IPS-NIHi7 (cell line): ENCODE results near the gene BANP.

Source experiments
- DNase-seq: peaks from one replicate; pipeline ENCODE4 v3.0.0; 2012; ENCODE audit warnings: mixed read lengths; ENCODE audit errors: extremely low spot score

BANP gene

DNA sequence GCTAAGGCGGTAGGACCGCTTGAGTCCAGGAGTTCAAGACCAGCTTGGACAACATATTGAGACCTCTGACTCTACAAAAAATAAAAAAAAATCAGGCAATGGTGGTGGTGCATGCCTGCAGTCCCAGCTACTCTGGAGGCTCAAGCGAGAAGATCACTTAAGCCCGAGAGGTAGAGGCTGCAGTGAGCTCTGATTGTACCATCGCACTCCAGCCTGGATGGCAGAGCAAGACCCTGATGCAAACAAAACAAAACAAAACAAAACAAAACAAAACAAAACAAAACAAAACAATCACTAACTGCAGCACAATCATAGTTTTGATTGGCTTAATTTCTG lies 2.5 kb upstream of the BANP start:
- DNase-seq, result no peak

GRCh38 chr16:87949071-87949744 lies 2.0 kb upstream of the BANP start:
- DNase-seq, result no peak

DNA sequence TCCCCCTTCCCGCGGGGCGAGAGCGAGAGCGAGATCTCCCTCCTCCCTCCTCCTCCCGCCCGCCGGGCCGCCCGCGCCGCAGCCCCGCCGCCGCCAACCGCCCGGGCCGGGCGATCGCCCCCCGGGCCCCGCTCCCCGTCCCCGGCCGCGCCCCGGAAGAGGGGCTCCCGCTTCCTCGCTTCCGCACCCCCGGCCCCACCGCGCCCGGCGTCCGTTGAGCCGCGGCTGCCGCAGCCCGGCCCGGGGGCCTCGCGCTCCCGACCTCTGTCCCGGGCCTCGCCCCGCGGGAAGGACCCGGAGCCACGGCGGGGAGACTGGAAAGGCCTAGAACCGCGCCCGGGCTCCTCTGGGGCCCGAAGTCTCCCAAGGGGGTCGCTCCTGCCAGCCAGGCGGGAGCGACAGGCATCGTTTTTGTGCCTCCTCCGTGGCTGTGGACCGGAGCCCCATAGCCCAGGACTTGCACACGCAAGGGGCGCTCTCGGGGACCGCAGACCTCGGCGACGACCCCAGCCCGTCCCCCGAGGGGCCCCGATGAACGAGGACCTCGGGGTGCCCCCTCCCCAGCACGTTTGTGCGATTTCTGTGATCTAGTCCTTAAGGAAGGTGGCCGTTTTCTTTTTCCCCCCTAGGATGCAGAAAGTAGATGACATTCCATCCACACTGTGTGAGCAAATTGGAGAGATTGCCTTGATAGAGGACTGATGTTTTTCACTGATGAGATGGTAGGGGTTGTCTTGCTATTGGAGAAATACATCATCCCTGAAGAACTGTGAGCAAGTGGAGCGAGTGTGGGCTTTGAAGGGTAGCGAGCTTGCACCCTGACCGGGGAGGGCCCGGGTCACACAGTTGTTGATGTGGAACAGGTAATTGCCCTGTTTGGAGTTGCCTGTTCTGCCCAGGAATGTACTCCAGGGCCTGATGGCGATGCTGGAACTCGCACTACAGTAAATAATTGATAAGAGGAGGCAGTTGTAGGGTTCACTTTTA lies 611 bp downstream of the BANP start:
- DNase-seq, result no peak

- DNase-seq, result no peak
These were observed 1.5 kb downstream of the BANP start for GRCh38 chr16:87952751-87953150.

- DNase-seq, result no peak
These were observed 2.3 kb downstream of the BANP start for GRCh38 chr16:87953308-87954215.

GRCh38 chr16:87954361-87954760 lies 3.1 kb downstream of the BANP start:
- DNase-seq, result no peak

DNA sequence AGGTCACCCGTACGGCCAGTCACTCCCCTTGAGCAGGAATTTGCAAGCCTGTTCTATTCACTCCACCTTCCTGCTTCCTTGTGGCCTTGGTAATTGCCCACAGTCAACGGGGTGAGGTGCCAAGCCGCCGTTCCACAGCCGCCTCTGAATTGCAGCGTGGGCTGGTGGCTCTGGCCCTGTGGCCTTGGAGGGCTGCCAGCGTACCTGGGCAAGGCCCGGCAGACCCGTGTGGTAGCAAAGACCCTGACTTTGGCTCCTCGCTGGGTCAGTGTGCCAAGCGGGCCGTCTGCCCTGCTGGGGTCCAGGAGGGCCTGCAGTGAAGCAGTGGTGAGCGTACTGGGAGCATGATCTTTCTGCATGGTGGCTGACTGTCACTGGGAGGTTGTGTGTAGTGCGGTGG lies 3.6 kb downstream of the BANP start:
- no peak for DNase-seq

DNA sequence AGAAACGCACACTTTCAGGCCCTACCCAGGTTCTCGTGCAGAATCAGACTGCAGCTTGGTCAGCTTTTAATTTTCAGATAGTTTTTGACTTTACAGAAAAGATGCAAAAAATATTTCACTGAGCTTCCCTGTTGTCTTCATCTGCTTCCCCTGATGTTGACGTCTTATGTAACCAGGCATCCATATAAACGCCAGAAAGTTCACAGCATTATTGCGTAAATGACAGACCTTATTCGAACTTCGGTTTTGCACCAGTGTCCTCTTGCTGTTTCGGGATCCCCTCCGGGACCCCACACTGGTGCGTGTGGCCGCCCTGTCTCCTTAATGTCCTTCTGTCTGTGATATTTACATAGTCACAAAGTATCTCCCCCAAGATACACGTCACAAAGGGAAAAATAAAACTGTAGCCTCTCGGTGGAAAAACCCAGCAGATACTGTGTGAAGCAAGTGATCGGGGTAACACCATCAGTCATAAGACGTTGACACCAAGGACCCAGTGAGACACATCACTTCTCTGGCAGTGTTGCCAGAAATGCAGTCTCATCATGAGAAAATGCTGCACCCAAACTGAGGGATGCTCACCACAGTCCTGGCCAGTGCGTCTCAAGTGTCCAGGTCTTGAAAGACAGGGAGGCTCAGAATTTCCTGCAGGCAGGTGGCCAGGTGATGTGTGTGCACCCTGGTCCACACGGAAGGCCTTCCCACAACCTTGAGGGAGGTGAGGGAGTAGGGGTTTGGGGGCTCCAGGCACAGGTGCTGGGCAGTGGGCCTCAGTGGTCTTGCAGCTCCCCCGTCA lies 4.3 kb downstream of the BANP start:
- DNase-seq, result no peak

- no peak for DNase-seq
These were observed 4.8 kb downstream of the BANP start for GRCh38 chr16:87956098-87956364.

DNA sequence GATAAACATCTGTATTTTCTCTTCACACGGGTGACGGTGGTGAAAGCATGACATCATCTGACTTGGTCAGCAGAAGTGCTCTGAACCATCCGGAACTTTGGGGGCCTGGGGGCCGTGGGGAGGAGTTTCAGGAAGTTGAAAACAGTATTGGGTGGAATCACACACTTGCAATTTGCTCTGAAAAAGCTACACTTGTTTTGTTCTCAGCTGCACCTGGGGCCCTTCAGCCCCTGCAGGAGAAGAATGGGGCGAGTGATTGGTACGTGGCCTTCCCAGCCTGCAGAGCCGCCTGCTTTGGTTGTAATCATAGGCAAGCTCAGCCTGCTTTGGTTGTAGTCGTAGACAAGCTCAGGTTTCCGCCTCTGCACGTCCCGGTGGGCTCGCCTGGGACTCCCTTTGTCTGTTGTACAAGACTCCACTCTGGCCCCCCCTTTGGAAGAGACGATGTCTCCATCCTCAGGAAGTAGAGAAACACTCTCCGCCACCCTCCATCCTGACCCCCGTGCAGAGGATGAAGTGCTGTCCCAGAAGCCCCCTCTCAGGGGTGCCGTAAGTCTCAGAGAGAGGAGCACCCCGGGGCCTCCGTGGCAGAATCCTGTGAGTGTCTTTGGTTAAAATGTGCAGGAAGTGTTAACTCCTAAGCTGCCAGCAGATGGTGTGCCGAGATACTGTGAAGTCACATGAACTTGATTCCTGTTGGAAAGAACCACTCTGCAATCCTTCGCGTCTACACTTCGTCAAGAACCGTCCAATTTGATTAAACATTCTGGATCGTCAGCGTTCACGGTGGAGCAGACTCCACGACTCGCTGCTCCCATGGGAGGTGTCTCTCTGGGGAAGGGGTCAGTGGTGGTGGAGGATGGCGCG lies 5.4 kb downstream of the BANP start:
- DNase-seq, result no peak

GRCh38 chr16:87957296-87958094 lies 6.3 kb downstream of the BANP start:
- no peak for DNase-seq

DNA sequence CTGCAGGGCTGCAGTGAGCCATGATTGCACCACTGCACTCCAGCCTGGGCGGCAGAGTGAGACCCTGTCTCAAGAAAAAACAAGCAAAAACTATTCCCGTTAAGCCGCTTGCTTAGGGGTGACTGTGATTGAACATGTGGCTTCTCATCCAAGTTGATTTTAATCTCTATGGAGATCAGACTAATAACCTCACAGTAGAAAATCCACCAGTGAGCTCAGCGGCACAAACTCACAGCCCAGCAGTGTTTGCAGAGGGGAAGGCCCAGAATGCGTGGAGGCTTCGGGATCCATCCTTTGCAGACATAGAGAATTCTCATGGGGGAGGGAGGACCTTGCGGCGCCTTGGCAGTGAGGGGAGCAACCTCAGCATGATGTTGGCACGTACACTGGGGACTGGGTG lies 7.4 kb downstream of the BANP start:
- no peak for DNase-seq

GRCh38 chr16:87959391-87959990 lies 8.3 kb downstream of the BANP start:
- DNase-seq, result no peak

DNA sequence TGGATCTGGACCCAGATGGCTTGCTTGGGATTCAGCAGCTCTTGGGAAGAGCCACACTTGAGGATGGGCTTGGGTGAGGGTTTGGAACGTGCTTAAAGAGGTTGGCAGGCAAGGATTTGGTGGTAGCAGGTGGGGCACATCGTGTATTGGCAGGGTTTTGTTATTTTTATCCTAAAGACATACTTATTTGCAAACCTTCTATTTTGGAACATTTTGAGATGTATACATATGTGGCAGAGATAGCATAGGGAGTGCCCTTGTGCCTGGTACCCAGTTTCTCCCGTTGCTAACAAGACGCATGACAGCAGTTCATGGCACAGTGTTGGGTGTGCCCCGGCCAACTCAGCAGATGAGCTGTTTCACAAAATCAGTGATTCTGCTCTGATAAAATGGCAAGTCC lies 9.1 kb downstream of the BANP start:
- DNase-seq, result no peak

GRCh38 chr16:87960852-87961251 lies 9.6 kb downstream of the BANP start:
- DNase-seq, result no peak

DNA sequence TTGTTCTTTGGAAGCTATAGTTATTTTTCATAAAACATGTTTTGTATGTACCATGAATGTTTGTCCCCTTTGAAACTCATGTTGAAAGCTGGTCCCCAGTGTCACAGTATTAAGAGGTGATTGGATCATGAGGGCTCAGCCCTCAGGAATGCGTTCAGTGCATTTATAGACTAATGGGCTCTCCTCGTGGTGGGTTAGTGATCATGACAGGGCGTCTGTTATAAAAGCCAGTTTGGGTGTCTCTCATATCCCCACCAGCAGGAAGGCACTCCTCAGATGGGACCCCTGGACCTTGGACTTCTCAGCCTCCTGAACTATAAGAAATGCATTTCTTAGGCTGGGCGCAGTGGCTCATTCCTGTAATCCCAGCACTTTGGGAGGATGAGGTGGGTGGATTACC lies 10.4 kb downstream of the BANP start:
- DNase-seq, result no peak

DNA sequence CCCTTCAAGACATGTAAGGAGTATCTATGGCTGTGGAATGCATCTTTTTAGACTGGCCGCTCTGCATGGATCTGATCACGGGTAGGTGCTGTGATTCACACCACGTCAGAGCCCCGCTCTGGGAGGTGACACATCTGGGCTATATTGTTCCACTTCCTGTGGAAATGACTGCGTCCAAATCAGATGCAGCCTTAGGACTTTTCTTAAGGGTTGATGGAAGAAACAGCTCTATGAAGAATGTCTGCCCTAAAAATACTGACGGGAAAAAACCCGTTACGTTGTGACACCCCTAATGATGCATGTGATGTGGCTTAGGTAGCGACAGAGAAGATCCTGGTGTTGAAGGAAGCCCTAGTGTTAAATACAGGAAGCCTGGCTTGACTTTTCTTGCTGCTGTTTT lies 12.2 kb downstream of the BANP start:
- DNase-seq, result no peak

- DNase-seq, result no peak
These were observed 12.9 kb downstream of the BANP start for GRCh38 chr16:87964049-87964659.

DNA sequence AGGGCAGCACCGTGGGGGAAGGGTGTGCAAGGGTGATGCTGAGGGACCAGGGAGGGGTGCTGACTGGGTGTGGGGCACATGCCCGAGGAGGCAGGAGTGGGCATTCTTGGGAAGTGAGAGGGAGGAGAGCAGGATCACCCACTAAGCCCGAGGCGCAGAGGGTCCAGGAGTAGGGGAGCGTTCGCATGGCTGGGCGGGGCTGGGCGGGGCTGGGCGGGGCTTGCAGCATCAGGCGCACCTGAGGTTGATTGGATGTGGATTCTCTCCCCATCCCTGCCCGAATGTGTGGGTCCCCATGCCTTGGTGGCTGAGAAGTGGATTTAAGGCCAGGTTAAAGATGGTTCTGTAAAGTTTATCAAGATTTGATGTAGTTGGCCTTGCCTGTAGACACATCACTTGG lies 14.2 kb downstream of the BANP start:
- peak; percentile 46 for DNase-seq
